Motor neuron (in vitro differentiated cells): ENCODE data around the gene IL31RA. TPM values are rescaled to one million over a fixed set of nuclear protein-coding genes. Genes with fewer than 3 reads are reported as not detected.

Source experiments
- ATAC-seq, 8 experiments: fragments of 200-7000 bp; cut with Tn5 transposase; replicated peaks in 6 of 8; 2 replicates each; pipeline ENCODE4 v1.8.0; 2021; ENCODE audit warnings: mild to moderate bottlenecking in 8 of 8, moderate library complexity in 8 of 8
- H3K27ac ChIP-seq, 2 donors: fragments of 250-450 bp; sonication (Bioruptor Pico); 2 replicates each; pipeline ENCODE4 v1.9.0; 2021; ENCODE audit warnings: antibody characterized with exemption in 2 of 2, mild to moderate bottlenecking in 2 of 2, moderate library complexity in 1 of 2
- H3K4me1 ChIP-seq, 2 donors: fragments of 250-450 bp; sonication (Bioruptor Pico); replicated peaks in 1 of 2; 2 replicates each; pipeline ENCODE4 v1.6.1; 2021; ENCODE audit warnings: antibody characterized with exemption in 2 of 2, mild to moderate bottlenecking in 2 of 2, moderate library complexity in 1 of 2
- H3K4me3 ChIP-seq, 5 donors: fragments of 250-450 bp; sonication (Bioruptor Pico); 2 replicates each; pipeline ENCODE4 v1.9.0; 2021; ENCODE audit warnings: antibody characterized with exemption in 5 of 5, mild to moderate bottlenecking in 5 of 5, moderate library complexity in 4 of 5
- WGBS, 10 experiments: fragments of 450-650 bp; shearing (Covaris generic); methylation state at CpG; one replicate each; pipeline ENCODE4 v1.0.0; 2022; 5-methylcytosine and 5-hydroxymethylcytosine counted together
- in situ Hi-C, 9 experiments: fragments of 400-800 bp; cut with MboI; loops; one replicate each; pipeline ENCODE4 v1.15.0; 2021; ENCODE audit warnings: low sequenced_read_pairs in 9 of 9, low pct_unique_long_range_greater_than_20kb in 2 of 9; ENCODE audit not compliant: unreplicated experiment in 9 of 9
- total RNA-seq, 8 experiments: library from RNA; unstranded; fragments of 300-600 nt; gene quantifications; 2 replicates each; pipeline versions ENCODE4 v1.2.3 to v1.2.4, GENCODE V29; 2022

IL31RA gene
- total RNA-seq, 8 experiments from 2014 or later = 0.05 to 3.2 (median 0.47) TPM; not detected in 3

- H3K27ac ChIP-seq = no peak overlapping the region
- H3K4me3 ChIP-seq = no peak overlapping the region
- in situ Hi-C loops = loop anchor here in 1 of 9 experiments (25.0 kb wide), 1 partner anchor 212 kb away; the partner anchor contains the start of gene SLC38A9
- 80 to 100% (median 97%) methylated on average over 1 to 5 of the region's 9 CpGs; no CpG with 5 or more reads in 4 of the 10 experiments for WGBS, 10 experiments
- H3K4me1 ChIP-seq = no peaks in the 10 kb centered on the region
- no peak for ATAC-seq
Observed at GRCh38 chr5:55923865-55924500, 72.8 kb downstream of the IL31RA start.

- no peak overlapping the region for H3K27ac ChIP-seq
- no peak for ATAC-seq
- H3K4me1 ChIP-seq = no peaks in the 10 kb centered on the region
- WGBS, 10 experiments = 90 to 100% (median 92%) methylated on average over 1 to 10 of the region's 11 CpGs; no CpG with 5 or more reads in 5 of the 10 experiments
- in situ Hi-C loops = loop anchor here in 3 of 9 experiments (25.0 kb wide), 3 partner anchors 212 to 913 kb away; partner anchors contain the start of gene SLC38A9 (in 1 of the 3)
- H3K4me3 ChIP-seq = no peak overlapping the region
Observed at GRCh38 chr5:55924744-55925143, 73.6 kb downstream of the IL31RA start.

- no peaks in the 10 kb centered on the region for H3K4me1 ChIP-seq
- in situ Hi-C loops = loop anchor here in 2 of 9 experiments (25.0 kb wide), 2 partner anchors 287 to 912 kb away; no protein-coding TSS in a partner anchor
- H3K4me3 ChIP-seq = no peak overlapping the region
- WGBS, 10 experiments = 62 to 100% (median 97%) methylated on average over 1 to 3 of the region's 3 CpGs; no CpG with 5 or more reads in 6 of the 10 experiments
- ATAC-seq = no peak
- H3K27ac ChIP-seq = no peak overlapping the region
Observed at GRCh38 chr5:55925181-55925580, 74.0 kb downstream of the IL31RA start.

- ATAC-seq = no peak
- in situ Hi-C loops = loop anchor here in 2 of 9 experiments (25.0 kb wide), 2 partner anchors 287 to 912 kb away; no protein-coding TSS in a partner anchor
Observed at GRCh38 chr5:55925712-55926111, 74.6 kb downstream of the IL31RA start.

GRCh38 chr5:55926476-55926875 lies 75.3 kb downstream of the IL31RA start:
- no peak overlapping the region for H3K4me3 ChIP-seq
- 60 to 100% (median 86%) methylated on average over 1 to 4 of the region's 5 CpGs; no CpG with 5 or more reads in 3 of the 10 experiments for WGBS, 10 experiments
- H3K27ac ChIP-seq = no peak overlapping the region
- no peak for ATAC-seq
- no peaks in the 10 kb centered on the region for H3K4me1 ChIP-seq
- in situ Hi-C loops = loop anchor here in 2 of 9 experiments (25.0 kb wide), 2 partner anchors 286 to 911 kb away; no protein-coding TSS in a partner anchor

More at GRCh38 chr5:55925712-55926111, 74.6 kb downstream of the IL31RA start:
- Histone ChIP-seq H3K4me1 (no peaks in the 10 kb centered on the region), H3K4me3 (no peak overlapping the region), H3K27ac (no peak overlapping the region)
- 69 to 96% (median 86%) methylated on average over 3 to 5 of the region's 5 CpGs; no CpG with 5 or more reads in 2 of the 10 experiments for WGBS, 10 experiments

- WGBS, 10 experiments = 29 to 100% (median 83%) methylated on average over 1 to 7 of the region's 12 CpGs; no CpG with 5 or more reads in 2 of the 10 experiments
- no peak for ATAC-seq
- Histone ChIP-seq H3K27ac (no peak overlapping the region), H3K4me3 (no peak overlapping the region), H3K4me1 (no peaks in the 10 kb centered on the region)
- in situ Hi-C loops = loop anchor here in 2 of 9 experiments (25.0 kb wide), 2 partner anchors 284 to 909 kb away; no protein-coding TSS in a partner anchor
Observed at GRCh38 chr5:55927861-55928655, 76.9 kb downstream of the IL31RA start.

- Histone ChIP-seq H3K27ac (no peak overlapping the region), H3K4me3 (no peak overlapping the region), H3K4me1 (no peaks in the 10 kb centered on the region)
- WGBS, 10 experiments = 36 to 78% (median 64%) methylated on average over 1 to 9 of the region's 12 CpGs; no CpG with 5 or more reads in 2 of the 10 experiments
- in situ Hi-C loops = loop anchor here in 2 of 9 experiments (25.0 kb wide), 2 partner anchors 283 to 908 kb away; no protein-coding TSS in a partner anchor
- ATAC-seq = no peak
Observed at GRCh38 chr5:55929020-55929799, 78.1 kb downstream of the IL31RA start.

- ATAC-seq = no peak
- Histone ChIP-seq H3K4me1 (no peaks in the 10 kb centered on the region), H3K4me3 (no peak overlapping the region), H3K27ac (no peak overlapping the region)
- in situ Hi-C loops = loop anchor here in 2 of 9 experiments (25.0 kb wide), 2 partner anchors 280 to 905 kb away; no protein-coding TSS in a partner anchor
- WGBS, 10 experiments = 37 to 100% (median 80%) methylated on average over 1 to 4 of the region's 4 CpGs; no CpG with 5 or more reads in 3 of the 10 experiments
Observed at GRCh38 chr5:55932700-55933099, 81.5 kb downstream of the IL31RA start.

- WGBS, 10 experiments = 50 to 100% (median 90%) methylated on average over 1 to 12 of the region's 14 CpGs
- Histone ChIP-seq H3K4me1 (no peaks in the 10 kb centered on the region), H3K27ac (no peak overlapping the region), H3K4me3 (no peak overlapping the region)
- in situ Hi-C loops = loop anchor here in 2 of 9 experiments (25.0 kb wide), 2 partner anchors 279 to 904 kb away; no protein-coding TSS in a partner anchor
- no peak for ATAC-seq
Observed at GRCh38 chr5:55933377-55934114, 82.4 kb downstream of the IL31RA start.

GRCh38 chr5:55934115-55934613 lies 83.0 kb downstream of the IL31RA start:
- H3K4me1 ChIP-seq = no peaks in the 10 kb centered on the region
- H3K27ac ChIP-seq = no peak overlapping the region
- in situ Hi-C loops = loop anchor here in 2 of 9 experiments (25.0 kb wide), 2 partner anchors 278 to 903 kb away; no protein-coding TSS in a partner anchor
- no peak overlapping the region for H3K4me3 ChIP-seq
- ATAC-seq = no peak
- WGBS, 10 experiments = 80 to 100% (median 91%) methylated on average over 1 to 7 of the region's 9 CpGs; no CpG with 5 or more reads in 2 of the 10 experiments

GRCh38 chr5:55934720-55935119 lies 83.6 kb downstream of the IL31RA start:
- WGBS, 10 experiments = 47 to 100% (median 83%) methylated on average over 1 to 2 of the region's 2 CpGs; no CpG with 5 or more reads in 3 of the 10 experiments
- in situ Hi-C loops = loop anchor here in 2 of 9 experiments (25.0 kb wide), 2 partner anchors 278 to 903 kb away; no protein-coding TSS in a partner anchor
- Histone ChIP-seq H3K4me3 (no peak overlapping the region), H3K4me1 (no peaks in the 10 kb centered on the region), H3K27ac (no peak overlapping the region)
- no peak for ATAC-seq
